ENCODE measurements around the gene CDC42SE2.

GRCh38 chr5:131366428-131366827 is 102.6 kb downstream of the CDC42SE2 start:
- no peak for TF ChIP-seq POLR2A (IDR thresholded peaks at IDR 0.05)
- TF ChIP-seq, protein P1, sequence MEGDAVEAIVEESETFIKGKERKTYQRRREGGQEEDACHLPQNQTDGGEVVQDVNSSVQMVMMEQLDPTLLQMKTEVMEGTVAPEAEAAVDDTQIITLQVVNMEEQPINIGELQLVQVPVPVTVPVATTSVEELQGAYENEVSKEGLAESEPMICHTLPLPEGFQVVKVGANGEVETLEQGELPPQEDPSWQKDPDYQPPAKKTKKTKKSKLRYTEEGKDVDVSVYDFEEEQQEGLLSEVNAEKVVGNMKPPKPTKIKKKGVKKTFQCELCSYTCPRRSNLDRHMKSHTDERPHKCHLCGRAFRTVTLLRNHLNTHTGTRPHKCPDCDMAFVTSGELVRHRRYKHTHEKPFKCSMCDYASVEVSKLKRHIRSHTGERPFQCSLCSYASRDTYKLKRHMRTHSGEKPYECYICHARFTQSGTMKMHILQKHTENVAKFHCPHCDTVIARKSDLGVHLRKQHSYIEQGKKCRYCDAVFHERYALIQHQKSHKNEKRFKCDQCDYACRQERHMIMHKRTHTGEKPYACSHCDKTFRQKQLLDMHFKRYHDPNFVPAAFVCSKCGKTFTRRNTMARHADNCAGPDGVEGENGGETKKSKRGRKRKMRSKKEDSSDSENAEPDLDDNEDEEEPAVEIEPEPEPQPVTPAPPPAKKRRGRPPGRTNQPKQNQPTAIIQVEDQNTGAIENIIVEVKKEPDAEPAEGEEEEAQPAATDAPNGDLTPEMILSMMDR (IDR thresholded peaks at IDR 0.05): no peak

Measured in adrenal gland (tissue), 5 donors.